CD4-positive, alpha-beta memory T cell (primary cell): Measurements from ENCODE around the gene GFRA1. TPM values are rescaled to one million over a fixed set of nuclear protein-coding genes. Genes with fewer than 3 reads are reported as not detected.

Experiments
- CTCF ChIA-PET: fragments of 350-600 bp; sonication (Branson Sonifier 250); formaldehyde crosslinking; loops from one replicate; lab custom pipeline; 2021; ENCODE audit warnings: inconsistent platforms; ENCODE audit not compliant: partially characterized antibody; lab: Charles Lee
- POLR2A ChIA-PET: fragments of 350-600 bp; sonication (Branson Sonifier 250); formaldehyde crosslinking; loops from one replicate; lab custom pipeline; 2021; ENCODE audit not compliant: partially characterized antibody; lab: Charles Lee
- DNase-seq, 5 donors: peaks; one replicate each; pipeline versions ENCODE4 v3.0.0 to v3.0.0-alpha.2; 2020 to 2022; ENCODE audit warnings: mixed read lengths in 1 of 5
- H3K27ac ChIP-seq: one replicate; pipeline ENCODE4 v1.7.0; 2013; ENCODE audit warnings: low read depth, low read length
- H3K27me3 ChIP-seq: 2 replicates; pipeline ENCODE4 v1.7.0; 2013; ENCODE audit warnings: mild to moderate bottlenecking, low read length, moderate library complexity; ENCODE audit not compliant: insufficient read depth
- H3K36me3 ChIP-seq: 2 replicates; pipeline ENCODE4 v1.7.0; 2013; ENCODE audit warnings: mild to moderate bottlenecking, low read length, moderate library complexity; ENCODE audit not compliant: insufficient read depth
- H3K4me1 ChIP-seq: 2 replicates; pipeline ENCODE4 v1.7.0; 2013; ENCODE audit warnings: mild to moderate bottlenecking, low read length, moderate library complexity; ENCODE audit not compliant: insufficient read depth
- H3K4me3 ChIP-seq, 2 donors: one replicate each; pipeline ENCODE4 v1.7.0; 2013; ENCODE audit warnings: low read length in 2 of 2, mild to moderate bottlenecking in 1 of 2
- H3K9me3 ChIP-seq, 2 donors: one replicate each; pipeline ENCODE4 v1.7.0; 2013; ENCODE audit warnings: low read length in 2 of 2, control low read depth in 1 of 2; ENCODE audit not compliant: control insufficient read depth in 1 of 2
- H3K27ac Mint-ChIP-seq, 7 donors: one replicate each; pipeline ENCODE4 v1.8.0; 2020 to 2021; ENCODE audit warnings: mixed read lengths in 7 of 7, mild to moderate bottlenecking in 6 of 7, inconsistent platforms in 3 of 7, moderate library complexity in 3 of 7
- H3K27me3 Mint-ChIP-seq, 2 donors: one replicate each; pipeline ENCODE4 v1.8.0; 2020 to 2021; ENCODE audit warnings: mixed read lengths in 2 of 2
- H3K36me3 Mint-ChIP-seq, 2 donors: one replicate each; pipeline ENCODE4 v1.8.0; 2020 to 2021; ENCODE audit warnings: mixed read lengths in 2 of 2, inconsistent platforms in 1 of 2, mild to moderate bottlenecking in 1 of 2
- H3K4me1 Mint-ChIP-seq, 4 donors: one replicate each; pipeline ENCODE4 v1.8.0; 2020 to 2021; ENCODE audit warnings: mixed read lengths in 4 of 4, mild to moderate bottlenecking in 1 of 4
- H3K4me3 Mint-ChIP-seq, 8 donors: one replicate each; pipeline ENCODE4 v1.8.0; 2020 to 2021; ENCODE audit warnings: mixed read lengths in 8 of 8, mild to moderate bottlenecking in 7 of 8, moderate library complexity in 6 of 8, inconsistent platforms in 3 of 8
- H3K9me3 Mint-ChIP-seq, 8 donors: one replicate each; pipeline ENCODE4 v1.8.0; 2020 to 2021; ENCODE audit warnings: mixed read lengths in 8 of 8, mild to moderate bottlenecking in 5 of 8, inconsistent platforms in 3 of 8, moderate library complexity in 1 of 8
- intact Hi-C: fragments of 100-400 bp; cut with micrococcal nuclease; formaldehyde crosslinking; loops from one replicate; pipeline ENCODE4 v1.15.1; 2023
- polyA plus RNA-seq, 2 donors: library from polyadenylated mRNA; unstranded; fragments of 300-500 nt; fragmentation: Illumina TruSeq; gene quantifications; one replicate each; pipeline ENCODE4 v1.2.3, GENCODE V29; 2021
- total RNA-seq, 2 experiments: library from RNA; stranded (reverse); gene quantifications; one replicate each; pipeline ENCODE4 v1.2.3, GENCODE V29; 2021

The GFRA1 gene
- total and polyA plus RNA-seq, 4 experiments from 2014 or later, result not detected

GRCh38 chr10:116109481-116109880, 163.5 kb downstream of the GFRA1 start:
- intact Hi-C loops, result no loop called here
- Histone ChIP-seq H3K9me3 (no peaks in the 10 kb centered on the region), H3K4me3 (no peak overlapping the region), H3K27me3 (no peaks in the 10 kb centered on the region), H3K27ac (no peak overlapping the region), H3K36me3 (no peaks in the 10 kb centered on the region), H3K4me1 (no peaks in the 10 kb centered on the region)
- no peaks in the 10 kb centered on the region for H3K36me3 Mint-ChIP-seq
- ChIA-PET CTCF (no interaction called here), POLR2A (no interaction called here)
- H3K4me1 Mint-ChIP-seq, result no peaks in the 10 kb centered on the region
- H3K27ac Mint-ChIP-seq, result no peak overlapping the region
- H3K27me3 Mint-ChIP-seq, result no peaks in the 10 kb centered on the region
- DNase-seq, result no peak
- no peak overlapping the region for H3K4me3 Mint-ChIP-seq
- H3K9me3 Mint-ChIP-seq, result peaks cover 0 to 6% (median 0%) of the 10 kb centered on the region in 8 donors

GRCh38 chr10:116108095-116108494, 164.9 kb downstream of the GFRA1 start:
- Histone ChIP-seq H3K4me3 (no peak overlapping the region), H3K27me3 (no peaks in the 10 kb centered on the region), H3K4me1 (no peaks in the 10 kb centered on the region), H3K9me3 (no peaks in the 10 kb centered on the region), H3K36me3 (no peaks in the 10 kb centered on the region), H3K27ac (no peak overlapping the region)
- no peaks in the 10 kb centered on the region for H3K27me3 Mint-ChIP-seq
- no peak overlapping the region for H3K27ac Mint-ChIP-seq
- DNase-seq, result no peak
- H3K36me3 Mint-ChIP-seq, result no peaks in the 10 kb centered on the region
- H3K4me3 Mint-ChIP-seq, result no peak overlapping the region
- H3K9me3 Mint-ChIP-seq, result peaks cover 0 to 4% (median 0%) of the 10 kb centered on the region in 8 donors
- H3K4me1 Mint-ChIP-seq, result no peaks in the 10 kb centered on the region
- intact Hi-C loops, result no loop called here
- CTCF ChIA-PET, result no interaction called here
- POLR2A ChIA-PET, result no interaction called here

GRCh38 chr10:116106611-116107010, 166.4 kb downstream of the GFRA1 start:
- POLR2A ChIA-PET, result no interaction called here
- CTCF ChIA-PET, result no interaction called here
- H3K36me3 ChIP-seq, result no peaks in the 10 kb centered on the region
- Mint-ChIP-seq H3K27me3 (no peaks in the 10 kb centered on the region), H3K27ac (no peak overlapping the region), H3K9me3 (peaks cover 0 to 9% (median 0%) of the 10 kb centered on the region in 8 donors), H3K4me1 (no peaks in the 10 kb centered on the region), H3K36me3 (no peaks in the 10 kb centered on the region), H3K4me3 (no peak overlapping the region)
- no peak overlapping the region for H3K4me3 ChIP-seq
- no peak for DNase-seq
- no peaks in the 10 kb centered on the region for H3K9me3 ChIP-seq
- no peaks in the 10 kb centered on the region for H3K27me3 ChIP-seq
- intact Hi-C loops, result no loop called here
- H3K27ac ChIP-seq, result no peak overlapping the region
- no peaks in the 10 kb centered on the region for H3K4me1 ChIP-seq

GRCh38 chr10:116105264-116105663, 167.7 kb downstream of the GFRA1 start:
- no peak for DNase-seq
- no peak overlapping the region for H3K4me3 Mint-ChIP-seq
- Histone ChIP-seq H3K9me3 (no peaks in the 10 kb centered on the region), H3K4me1 (no peaks in the 10 kb centered on the region), H3K27me3 (no peaks in the 10 kb centered on the region), H3K4me3 (no peak overlapping the region), H3K27ac (no peak overlapping the region), H3K36me3 (no peaks in the 10 kb centered on the region)
- no peak overlapping the region for H3K27ac Mint-ChIP-seq
- ChIA-PET POLR2A (no interaction called here), CTCF (no interaction called here)
- H3K9me3 Mint-ChIP-seq, result peaks cover 0 to 9% (median 2%) of the 10 kb centered on the region in 8 donors
- intact Hi-C loops, result no loop called here
- no peaks in the 10 kb centered on the region for H3K27me3 Mint-ChIP-seq
- H3K4me1 Mint-ChIP-seq, result no peaks in the 10 kb centered on the region
- no peaks in the 10 kb centered on the region for H3K36me3 Mint-ChIP-seq

- Histone ChIP-seq H3K27me3 (no peaks in the 10 kb centered on the region), H3K27ac (no peak overlapping the region), H3K4me1 (no peaks in the 10 kb centered on the region), H3K9me3 (no peaks in the 10 kb centered on the region), H3K4me3 (no peak overlapping the region), H3K36me3 (no peaks in the 10 kb centered on the region)
- CTCF ChIA-PET, result no interaction called here
- Mint-ChIP-seq H3K9me3 (peaks cover 0 to 10% (median 3%) of the 10 kb centered on the region in 8 donors), H3K27ac (no peak overlapping the region), H3K36me3 (no peaks in the 10 kb centered on the region), H3K27me3 (no peaks in the 10 kb centered on the region), H3K4me3 (no peak overlapping the region), H3K4me1 (no peaks in the 10 kb centered on the region)
- POLR2A ChIA-PET, result no interaction called here
- intact Hi-C loops, result no loop called here
- no peak for DNase-seq
Measured at GRCh38 chr10:116104210-116104932, 168.6 kb downstream of the GFRA1 start.

GRCh38 chr10:116103668-116104067, 169.3 kb downstream of the GFRA1 start:
- intact Hi-C loops, result no loop called here
- DNase-seq, result no peak
- Mint-ChIP-seq H3K4me3 (no peak overlapping the region), H3K27ac (no peak overlapping the region), H3K36me3 (no peaks in the 10 kb centered on the region), H3K27me3 (no peaks in the 10 kb centered on the region), H3K4me1 (no peaks in the 10 kb centered on the region), H3K9me3 (peaks cover 0 to 10% (median 3%) of the 10 kb centered on the region in 8 donors)
- Histone ChIP-seq H3K27ac (no peak overlapping the region), H3K36me3 (no peaks in the 10 kb centered on the region), H3K4me3 (no peak overlapping the region), H3K4me1 (no peaks in the 10 kb centered on the region), H3K27me3 (no peaks in the 10 kb centered on the region), H3K9me3 (no peaks in the 10 kb centered on the region)
- POLR2A ChIA-PET, result no interaction called here
- CTCF ChIA-PET, result no interaction called here

GRCh38 chr10:116101616-116102315, 171.2 kb downstream of the GFRA1 start:
- H3K4me3 ChIP-seq, result no peak overlapping the region
- H3K9me3 ChIP-seq, result no peaks in the 10 kb centered on the region
- no peaks in the 10 kb centered on the region for H3K4me1 ChIP-seq
- Mint-ChIP-seq H3K27me3 (no peaks in the 10 kb centered on the region), H3K27ac (no peak overlapping the region), H3K9me3 (peaks cover 0 to 10% (median 3%) of the 10 kb centered on the region in 8 donors), H3K4me1 (no peaks in the 10 kb centered on the region), H3K4me3 (no peak overlapping the region), H3K36me3 (no peaks in the 10 kb centered on the region)
- no peaks in the 10 kb centered on the region for H3K27me3 ChIP-seq
- no peak for DNase-seq
- no peak overlapping the region for H3K27ac ChIP-seq
- CTCF ChIA-PET, result no interaction called here
- intact Hi-C loops, result no loop called here
- H3K36me3 ChIP-seq, result no peaks in the 10 kb centered on the region
- POLR2A ChIA-PET, result no interaction called here
